Dendritic cell treated with granulocyte-macrophage colony-stimulating factor and Interleukin-4, amounts not matched to agents 40 ng/mL and 50 ng/mL, for 4 days (primary cell): ENCODE results near the gene LRBA.

ENCODE experiments used
- H3K27ac Mint-ChIP-seq: one replicate; pipeline ENCODE4 v1.8.0; 2022; ENCODE audit warnings: mild to moderate bottlenecking, mixed read lengths
- H3K27me3 Mint-ChIP-seq: one replicate; pipeline ENCODE4 v1.8.0; 2022; ENCODE audit warnings: mild to moderate bottlenecking, mixed read lengths
- H3K36me3 Mint-ChIP-seq: one replicate; pipeline ENCODE4 v1.8.0; 2022; ENCODE audit warnings: low read depth, mixed read lengths
- H3K4me1 Mint-ChIP-seq: one replicate; pipeline ENCODE4 v1.8.0; 2022; ENCODE audit warnings: low read depth, mixed read lengths
- H3K4me3 Mint-ChIP-seq: one replicate; pipeline ENCODE4 v1.8.0; 2022; ENCODE audit warnings: mild to moderate bottlenecking, moderate library complexity, mixed read lengths
- H3K9me3 Mint-ChIP-seq: one replicate; pipeline ENCODE4 v1.8.0; 2022; ENCODE audit warnings: mixed read lengths
- intact Hi-C: fragments of 100-400 bp; cut with micrococcal nuclease; formaldehyde crosslinking; loops from one replicate; pipeline ENCODE4 v1.15.0; 2022

Gene LRBA

DNA sequence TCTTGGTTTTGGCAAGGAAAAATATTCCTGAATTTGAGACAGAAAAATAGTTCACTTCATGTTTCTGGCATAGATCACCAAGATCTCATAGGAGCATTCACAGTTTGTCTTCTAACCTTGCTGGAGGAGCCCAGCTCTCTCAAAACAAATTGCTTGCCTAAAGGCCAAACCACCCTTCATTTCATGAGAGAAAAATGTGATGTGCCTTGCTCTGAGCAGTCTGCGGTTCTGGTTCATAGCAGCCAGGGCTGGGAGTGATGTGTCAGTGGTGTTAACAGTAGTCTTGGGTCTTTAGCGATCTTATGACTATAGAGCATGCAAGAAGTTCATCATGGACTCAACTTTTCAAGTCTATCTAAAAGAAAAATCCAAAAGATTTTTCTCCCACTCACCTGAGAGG, 753.5 kb downstream of the LRBA start:
- Mint-ChIP-seq H3K9me3 (no peaks in the 10 kb centered on the region), H3K27ac (no peak overlapping the region), H3K4me3 (no peak overlapping the region), H3K36me3 (no peaks in the 10 kb centered on the region), H3K27me3 (no peaks in the 10 kb centered on the region), H3K4me1 (no peaks in the 10 kb centered on the region)
- intact Hi-C loops = no loop called here

DNA sequence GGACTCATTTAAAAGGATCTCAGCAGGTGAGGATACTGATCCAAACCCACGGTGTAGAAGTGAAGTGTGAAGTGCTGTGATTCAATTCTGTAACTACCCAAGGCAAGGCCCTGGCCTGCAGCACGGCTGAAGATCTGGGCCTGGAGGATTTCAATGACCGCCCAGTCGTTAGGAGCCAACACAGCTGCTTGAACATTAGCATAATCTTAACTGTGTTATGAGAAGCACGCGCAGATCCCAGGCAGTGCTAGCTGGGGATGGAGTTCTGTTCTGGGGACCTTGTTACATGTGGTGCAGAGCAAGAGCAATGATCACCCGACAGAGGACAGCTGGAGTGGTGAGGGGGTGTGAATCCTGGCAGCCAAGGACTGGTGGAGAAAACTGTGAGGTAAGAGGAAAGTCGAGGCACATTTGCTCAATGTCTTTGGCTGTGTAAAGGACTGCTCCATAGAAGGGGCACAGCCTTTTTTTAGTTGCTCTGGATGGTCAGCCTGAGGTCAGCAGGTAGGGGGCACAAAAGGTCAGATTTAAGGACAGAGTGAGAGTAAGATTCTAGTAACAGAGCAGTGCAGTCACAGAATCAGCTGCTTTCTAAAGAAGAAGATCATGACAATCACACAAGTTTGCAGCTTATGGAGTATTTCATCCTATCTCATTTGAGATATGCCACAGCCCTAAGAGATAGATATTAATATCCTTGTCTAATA, 755.1 kb downstream of the LRBA start:
- Mint-ChIP-seq H3K27ac (no peak overlapping the region), H3K27me3 (no peaks in the 10 kb centered on the region), H3K4me3 (no peak overlapping the region), H3K4me1 (no peaks in the 10 kb centered on the region), H3K9me3 (no peaks in the 10 kb centered on the region), H3K36me3 (no peaks in the 10 kb centered on the region)
- intact Hi-C loops = no loop called here

DNA sequence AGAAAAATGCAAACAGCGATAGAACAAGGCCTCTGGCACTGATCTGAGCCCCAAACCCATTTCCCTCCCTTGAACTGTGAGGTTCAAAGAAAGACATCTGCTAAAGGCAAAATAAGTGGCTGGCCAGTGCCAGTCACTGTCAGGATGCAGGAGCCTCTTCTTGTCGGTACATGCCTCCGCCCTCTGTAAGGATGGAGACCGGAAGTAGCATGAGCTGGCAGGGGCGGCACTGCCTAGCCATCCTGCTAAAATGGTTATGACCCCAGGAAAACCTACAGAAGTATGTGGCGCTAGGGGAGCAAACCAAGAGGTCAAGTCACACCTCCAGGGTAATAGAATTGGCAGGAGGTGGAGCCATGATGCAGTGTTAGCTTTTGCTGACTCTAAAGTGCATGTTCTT, 756.5 kb downstream of the LRBA start:
- no peaks in the 10 kb centered on the region for H3K36me3 Mint-ChIP-seq
- no peaks in the 10 kb centered on the region for H3K9me3 Mint-ChIP-seq
- no peaks in the 10 kb centered on the region for H3K27me3 Mint-ChIP-seq
- intact Hi-C loops = no loop called here
- H3K4me3 Mint-ChIP-seq = no peak overlapping the region
- no peak overlapping the region for H3K27ac Mint-ChIP-seq
- peaks cover 10% of the 10 kb centered on the region for H3K4me1 Mint-ChIP-seq

DNA sequence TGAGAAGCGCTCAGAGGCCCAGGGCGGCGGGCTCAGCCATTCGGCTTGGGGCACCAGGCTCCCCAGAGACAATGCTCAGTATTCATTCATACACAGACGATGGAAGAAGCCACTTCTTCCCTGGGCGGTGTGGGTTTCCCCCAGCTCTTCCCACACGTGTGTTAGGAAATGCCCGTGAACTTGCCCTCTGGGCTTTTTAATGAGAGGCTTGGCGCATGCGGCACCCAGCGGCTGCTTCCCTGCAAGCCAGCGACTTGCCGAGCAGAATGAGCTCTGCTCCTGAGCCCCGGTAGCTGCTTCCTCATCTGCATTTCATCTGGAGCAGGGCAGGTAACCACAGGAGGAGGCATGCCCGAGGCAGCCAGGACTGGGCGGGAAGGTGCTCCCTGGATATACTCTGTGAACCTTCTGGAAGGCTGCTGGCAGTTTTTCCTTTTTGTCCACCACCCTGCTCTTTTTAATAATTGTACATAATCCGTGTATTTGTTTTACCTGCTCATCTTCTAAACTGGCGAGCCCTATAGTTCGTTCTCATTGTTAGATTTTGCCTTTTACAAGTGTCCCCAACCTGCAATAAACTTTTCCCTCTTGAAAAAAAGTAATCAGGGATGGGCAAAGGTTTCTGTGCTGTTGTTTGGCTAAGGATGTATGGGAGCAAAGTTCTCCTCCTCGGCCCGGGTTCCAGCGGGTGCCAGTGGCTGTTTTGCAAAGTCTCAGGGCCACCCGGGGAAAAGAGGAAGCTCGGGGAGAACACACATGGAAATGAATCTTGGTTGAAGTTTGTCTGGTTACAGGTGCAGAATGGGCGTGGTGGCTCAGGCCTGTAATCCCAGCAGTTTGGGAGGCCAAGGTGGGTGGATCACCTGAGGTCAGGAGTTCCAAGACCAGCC, 758.0 kb downstream of the LRBA start:
- H3K27ac Mint-ChIP-seq = no peak overlapping the region

DNA sequence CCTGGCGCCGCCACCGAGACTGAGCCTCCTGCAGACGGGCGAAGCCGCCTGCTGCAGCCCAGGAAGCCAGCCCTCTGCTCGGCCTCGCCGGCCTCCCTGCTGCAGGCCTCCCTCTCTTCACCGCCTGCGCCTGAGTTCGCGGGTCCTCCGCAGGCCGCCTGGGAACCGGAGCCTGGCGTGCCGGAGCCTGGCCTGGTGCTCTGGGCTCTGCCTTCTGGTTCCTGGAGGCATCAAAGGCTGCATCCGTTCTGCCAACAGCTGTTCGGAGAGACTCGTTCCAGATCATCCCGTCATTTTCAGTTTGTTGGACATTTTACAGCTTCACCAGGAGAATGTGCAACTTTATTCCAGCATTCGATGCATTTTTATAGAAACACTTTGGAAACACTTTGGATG, 758.9 kb downstream of the LRBA start:
- intact Hi-C loops = no loop called here
- H3K4me3 Mint-ChIP-seq = no peak overlapping the region
- H3K4me1 Mint-ChIP-seq = peaks cover 11% of the 10 kb centered on the region

More for the DNA sequence above, 758.0 kb downstream of the LRBA start:
- peaks cover 11% of the 10 kb centered on the region for H3K4me1 Mint-ChIP-seq
- no peaks in the 10 kb centered on the region for H3K36me3 Mint-ChIP-seq
- no peaks in the 10 kb centered on the region for H3K27me3 Mint-ChIP-seq
- H3K4me3 Mint-ChIP-seq = no peak overlapping the region
- intact Hi-C loops = no loop called here
- H3K9me3 Mint-ChIP-seq = no peaks in the 10 kb centered on the region

DNA sequence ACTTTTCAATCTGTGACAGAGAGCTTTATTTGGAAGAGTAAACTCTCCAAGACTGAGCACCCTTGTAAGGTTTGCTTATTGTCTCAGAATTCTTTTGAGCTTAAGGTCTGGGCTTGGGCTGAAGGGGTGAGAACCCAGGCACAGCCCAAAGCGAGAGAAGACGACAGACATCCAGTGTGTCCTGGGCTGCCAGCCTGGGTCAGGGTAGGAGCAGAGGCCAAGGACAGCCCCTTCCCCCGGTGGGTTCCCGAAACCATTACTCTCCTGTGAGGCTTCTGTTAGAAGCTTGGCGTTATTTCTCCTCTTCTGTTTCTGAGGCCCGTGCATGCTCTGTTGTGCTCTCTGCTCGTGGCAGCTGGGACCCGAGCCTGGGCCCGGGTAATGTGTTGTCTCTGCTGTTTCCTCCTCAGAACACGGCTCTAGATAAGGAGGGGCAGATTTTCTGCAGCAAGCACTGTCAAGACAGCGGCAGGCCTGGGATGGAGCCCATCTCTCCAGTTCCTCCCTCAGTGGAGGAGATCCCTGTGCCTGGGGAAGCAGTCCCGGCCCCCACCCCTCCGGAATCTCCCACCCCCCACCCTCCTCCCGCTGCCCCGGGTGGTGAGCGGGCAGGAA, 759.4 kb downstream of the LRBA start:
- peaks cover 11% of the 10 kb centered on the region for H3K4me1 Mint-ChIP-seq

More for the DNA sequence above, 758.9 kb downstream of the LRBA start:
- Mint-ChIP-seq H3K27me3 (no peaks in the 10 kb centered on the region), H3K36me3 (no peaks in the 10 kb centered on the region), H3K27ac (no peak overlapping the region), H3K9me3 (no peaks in the 10 kb centered on the region)

DNA sequence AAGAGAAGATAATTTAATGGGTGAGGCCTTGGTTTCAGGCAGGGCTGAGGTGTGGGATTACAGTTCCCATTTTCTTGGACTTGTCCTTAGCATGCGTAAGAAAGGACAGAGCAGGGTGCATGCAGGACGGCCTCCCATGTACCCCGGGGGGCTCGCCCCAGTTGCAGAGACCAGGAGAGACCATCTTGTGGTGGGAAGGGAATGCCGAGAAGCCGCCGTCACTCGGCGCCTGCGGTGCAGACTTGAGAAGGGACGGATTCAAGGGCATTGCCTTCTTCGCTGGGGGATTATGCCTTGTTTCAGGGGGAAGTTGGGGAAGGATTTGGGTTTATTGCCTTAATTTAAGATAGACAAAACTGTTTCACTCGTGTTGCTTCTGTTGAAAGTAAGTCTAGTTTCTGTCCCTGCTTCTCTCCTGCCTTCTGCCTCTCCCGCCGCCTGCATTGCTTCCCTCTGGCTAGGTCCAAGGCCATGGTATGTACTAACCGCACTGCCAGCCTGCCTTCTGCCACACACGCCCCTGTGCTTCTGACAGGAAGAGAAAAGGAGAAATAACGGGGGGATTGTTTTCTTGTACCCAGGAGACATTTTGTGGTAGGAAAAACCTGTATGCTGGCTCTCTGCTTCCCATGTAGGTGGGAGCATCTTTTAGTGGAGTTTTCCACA, 761.0 kb downstream of the LRBA start:
- no peaks in the 10 kb centered on the region for H3K27me3 Mint-ChIP-seq
- intact Hi-C loops = no loop called here
- no peak overlapping the region for H3K4me3 Mint-ChIP-seq
- no peaks in the 10 kb centered on the region for H3K9me3 Mint-ChIP-seq
- no peak overlapping the region for H3K27ac Mint-ChIP-seq
- H3K36me3 Mint-ChIP-seq = no peaks in the 10 kb centered on the region
- H3K4me1 Mint-ChIP-seq = peaks cover 11% of the 10 kb centered on the region

More for the DNA sequence above, 759.4 kb downstream of the LRBA start:
- Mint-ChIP-seq H3K4me3 (no peak overlapping the region), H3K27ac (no peak overlapping the region), H3K9me3 (no peaks in the 10 kb centered on the region), H3K27me3 (no peaks in the 10 kb centered on the region), H3K36me3 (no peaks in the 10 kb centered on the region)
- intact Hi-C loops = no loop called here

DNA sequence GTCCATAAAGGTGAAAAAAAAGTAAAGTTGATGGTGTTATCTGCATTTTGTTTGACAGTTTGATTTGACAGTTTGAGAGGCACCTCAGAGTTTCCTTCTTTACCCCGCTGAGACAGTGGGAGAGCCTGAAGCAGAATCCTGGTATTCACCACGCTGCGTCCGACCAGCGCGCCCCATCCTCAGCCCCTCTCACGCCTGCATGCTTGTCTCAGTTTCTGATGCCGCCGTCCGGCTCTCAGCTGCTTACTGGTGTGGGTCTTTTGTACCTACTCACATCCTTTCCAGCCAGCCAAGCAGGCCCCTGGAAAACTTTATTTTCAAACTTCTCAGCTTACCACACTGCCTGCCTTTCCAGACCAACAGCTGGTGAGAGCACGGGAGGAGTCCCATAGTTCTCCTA, 761.7 kb downstream of the LRBA start:
- intact Hi-C loops = no loop called here
- H3K4me3 Mint-ChIP-seq = no peak overlapping the region
- no peaks in the 10 kb centered on the region for H3K36me3 Mint-ChIP-seq
- H3K9me3 Mint-ChIP-seq = no peaks in the 10 kb centered on the region
- no peaks in the 10 kb centered on the region for H3K27me3 Mint-ChIP-seq
- H3K27ac Mint-ChIP-seq = no peak overlapping the region
- H3K4me1 Mint-ChIP-seq = peaks cover 11% of the 10 kb centered on the region

DNA sequence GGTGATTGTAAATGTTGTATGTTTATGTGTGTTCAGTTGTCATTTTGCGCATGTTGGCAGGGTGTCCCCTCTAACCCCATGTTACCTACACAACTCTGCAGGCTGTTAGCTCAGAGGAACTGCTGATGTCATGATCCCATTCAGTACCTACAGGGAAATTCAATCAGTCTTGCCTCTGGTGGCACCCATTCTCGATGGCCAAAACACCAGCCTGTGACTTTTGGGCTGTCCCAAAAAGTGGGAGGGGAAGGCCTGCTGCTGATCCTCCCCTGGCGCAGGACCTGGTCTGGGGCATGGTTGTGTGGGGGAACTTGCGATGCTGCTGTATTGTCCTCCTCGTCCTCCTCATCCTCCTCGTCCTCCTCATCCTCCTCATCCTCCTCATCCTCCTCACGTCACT, 762.3 kb downstream of the LRBA start:
- intact Hi-C loops = no loop called here
- Mint-ChIP-seq H3K4me1 (peaks cover 11% of the 10 kb centered on the region), H3K36me3 (no peaks in the 10 kb centered on the region), H3K9me3 (no peaks in the 10 kb centered on the region), H3K27me3 (no peaks in the 10 kb centered on the region), H3K4me3 (no peak overlapping the region), H3K27ac (no peak overlapping the region)

DNA sequence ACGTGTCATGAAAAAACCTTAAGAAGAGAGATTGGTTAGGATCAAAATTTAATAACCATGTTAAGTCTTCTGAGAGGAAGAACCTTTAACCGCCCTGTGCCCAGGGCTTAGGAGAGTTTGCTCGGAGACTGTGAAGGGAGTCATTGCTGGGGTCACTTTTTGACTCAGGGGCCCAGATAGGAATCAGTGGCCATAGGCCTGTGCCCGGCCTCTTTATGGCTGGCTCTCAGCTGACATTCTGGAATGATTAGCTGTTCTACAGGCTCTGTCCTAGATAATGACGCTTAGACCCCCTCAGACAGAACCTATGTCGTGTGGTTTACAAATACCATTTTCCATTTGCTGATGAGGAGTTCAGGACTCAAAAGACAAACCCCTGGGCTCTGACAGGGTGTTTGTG, 762.8 kb downstream of the LRBA start:
- Mint-ChIP-seq H3K4me3 (no peak overlapping the region), H3K36me3 (no peaks in the 10 kb centered on the region), H3K9me3 (no peaks in the 10 kb centered on the region), H3K27me3 (no peaks in the 10 kb centered on the region), H3K4me1 (peaks cover 11% of the 10 kb centered on the region), H3K27ac (no peak overlapping the region)
- intact Hi-C loops = no loop called here

DNA sequence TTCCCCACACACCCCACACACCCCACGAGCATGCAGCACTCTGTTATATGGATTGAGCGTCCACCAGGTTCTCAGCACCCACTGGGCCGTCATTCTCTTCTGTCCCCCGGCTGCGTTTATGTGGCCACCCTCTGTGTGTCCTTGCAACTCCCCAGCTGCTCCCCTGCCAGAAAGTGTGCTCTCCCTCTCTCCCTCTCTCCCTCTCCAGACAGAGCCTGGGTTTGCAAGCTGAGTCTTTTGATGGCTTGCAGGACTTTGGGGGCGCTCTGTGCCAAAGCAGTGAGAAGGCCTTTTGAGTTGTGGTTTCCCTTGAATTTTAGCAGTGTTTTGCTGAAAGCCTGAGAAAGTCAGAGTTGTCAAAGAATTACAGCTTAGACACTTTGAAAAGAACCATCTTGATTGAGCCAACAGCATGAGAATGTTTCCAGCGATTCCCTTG, 763.3 kb downstream of the LRBA start:
- intact Hi-C loops = no loop called here
- Mint-ChIP-seq H3K9me3 (no peaks in the 10 kb centered on the region), H3K36me3 (no peaks in the 10 kb centered on the region), H3K27me3 (no peaks in the 10 kb centered on the region), H3K4me3 (no peak overlapping the region), H3K27ac (no peak overlapping the region), H3K4me1 (peaks cover 11% of the 10 kb centered on the region)

DNA sequence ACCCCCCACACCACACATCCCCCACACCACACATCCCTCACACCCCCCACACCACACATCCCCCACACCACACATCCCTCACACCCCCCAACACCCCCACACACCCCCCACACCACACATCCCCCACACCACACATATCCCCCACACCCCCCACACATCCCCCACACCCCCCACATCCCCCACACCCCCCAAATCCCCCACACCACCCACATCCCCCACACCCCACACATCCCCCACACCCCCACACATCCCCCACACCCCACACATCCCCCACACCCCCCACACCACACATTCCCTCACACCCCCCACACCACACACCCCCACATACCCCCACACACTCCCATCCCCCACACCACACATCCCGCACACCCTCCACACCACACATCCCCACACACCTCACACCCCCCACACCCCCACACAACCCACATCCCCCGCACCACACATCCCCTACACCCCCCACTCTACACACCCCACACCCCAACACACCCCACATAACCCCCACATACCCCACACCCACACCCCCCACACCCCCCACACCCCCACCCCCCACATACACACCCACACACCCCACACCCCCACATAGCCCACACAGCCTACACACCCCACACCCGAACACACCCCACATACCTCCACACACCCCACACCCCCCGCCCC, 764.0 kb downstream of the LRBA start:
- no peaks in the 10 kb centered on the region for H3K9me3 Mint-ChIP-seq
- no peaks in the 10 kb centered on the region for H3K36me3 Mint-ChIP-seq
- H3K4me3 Mint-ChIP-seq = no peak overlapping the region
- no peaks in the 10 kb centered on the region for H3K27me3 Mint-ChIP-seq
- intact Hi-C loops = no loop called here
- no peak overlapping the region for H3K27ac Mint-ChIP-seq
- peaks cover 11% of the 10 kb centered on the region for H3K4me1 Mint-ChIP-seq

DNA sequence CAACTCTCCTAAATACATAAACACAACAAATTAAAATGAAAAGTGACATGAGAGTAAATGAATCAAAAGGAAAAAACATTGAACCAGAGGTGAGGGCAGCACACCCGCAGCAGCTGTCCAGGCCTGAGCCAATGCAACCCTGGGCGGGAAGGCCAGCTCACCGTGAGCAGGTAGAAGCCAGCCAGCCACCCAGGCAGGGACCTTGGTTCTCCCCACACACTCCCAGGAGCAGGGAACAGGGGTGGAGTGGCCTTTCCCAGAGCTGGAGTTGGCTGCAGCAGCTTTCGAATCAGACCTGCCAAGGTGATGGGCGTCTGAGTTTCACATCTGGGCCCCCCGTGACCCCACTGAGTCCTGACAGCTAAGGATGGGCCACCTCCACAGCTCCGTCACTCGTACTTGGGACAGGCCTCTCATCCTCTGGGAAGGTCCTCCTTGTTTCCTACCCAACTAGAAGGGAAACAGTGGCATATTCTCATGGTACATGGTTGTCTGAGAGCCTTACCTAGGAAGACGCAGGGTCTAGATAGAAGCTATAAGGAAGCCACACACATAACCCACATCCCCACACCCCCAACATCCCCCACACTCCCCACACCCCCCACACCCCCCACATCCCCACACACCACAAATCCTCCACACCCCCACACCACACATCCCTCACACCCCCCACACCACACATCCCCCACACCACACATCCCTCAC, 764.6 kb downstream of the LRBA start:
- Mint-ChIP-seq H3K27me3 (no peaks in the 10 kb centered on the region), H3K27ac (no peak overlapping the region), H3K36me3 (no peaks in the 10 kb centered on the region), H3K9me3 (no peaks in the 10 kb centered on the region), H3K4me1 (peaks cover 11% of the 10 kb centered on the region), H3K4me3 (no peak overlapping the region)
- intact Hi-C loops = no loop called here
